NB4 (cell line): ENCODE measurements around the gene GCH1.

Source experiments
- CTCF ChIP-seq: IDR thresholded peaks from one replicate; pipeline ENCODE4 v1.5.1; 2012; ENCODE audit warnings: low read depth, low read length
- POLR2A ChIP-seq: IDR thresholded peaks from 2 replicates; pipeline ENCODE4 v1.6.1; 2011; ENCODE audit warnings: mild to moderate bottlenecking; ENCODE audit not compliant: insufficient read length; ENCODE audit errors: extremely low read depth
- TF ChIP-seq, protein P1 (sequence below): IDR thresholded peaks from 2 replicates; pipeline ENCODE4 v1.6.1; 2011; ENCODE audit warnings: low read depth, low read length

GRCh38 chr14:54852215-54852614, 50.4 kb downstream of the GCH1 start:
- TF ChIP-seq, protein P1, sequence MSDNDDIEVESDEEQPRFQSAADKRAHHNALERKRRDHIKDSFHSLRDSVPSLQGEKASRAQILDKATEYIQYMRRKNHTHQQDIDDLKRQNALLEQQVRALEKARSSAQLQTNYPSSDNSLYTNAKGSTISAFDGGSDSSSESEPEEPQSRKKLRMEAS, result no peak
- TF ChIP-seq POLR2A (no peak), CTCF (no peak)
